CD4-positive, alpha-beta memory T cell (primary cell): ENCODE results near the gene SLC25A18. TPM values are rescaled to one million over a fixed set of nuclear protein-coding genes. Genes with fewer than 3 reads are reported as not detected.

Experiments used
- CTCF ChIA-PET: fragments of 350-600 bp; sonication (Branson Sonifier 250); formaldehyde crosslinking; loops from one replicate; lab custom pipeline; 2021; ENCODE audit warnings: inconsistent platforms; ENCODE audit not compliant: partially characterized antibody; lab: Charles Lee
- POLR2A ChIA-PET: fragments of 350-600 bp; sonication (Branson Sonifier 250); formaldehyde crosslinking; loops from one replicate; lab custom pipeline; 2021; ENCODE audit not compliant: partially characterized antibody; lab: Charles Lee
- DNase-seq, 5 donors: peaks; one replicate each; pipeline versions ENCODE4 v3.0.0 to v3.0.0-alpha.2; 2020 to 2022; ENCODE audit warnings: mixed read lengths in 1 of 5
- H3K27ac ChIP-seq: one replicate; pipeline ENCODE4 v1.7.0; 2013; ENCODE audit warnings: low read depth, low read length
- H3K27me3 ChIP-seq: 2 replicates; pipeline ENCODE4 v1.7.0; 2013; ENCODE audit warnings: mild to moderate bottlenecking, low read length, moderate library complexity; ENCODE audit not compliant: insufficient read depth
- H3K36me3 ChIP-seq: 2 replicates; pipeline ENCODE4 v1.7.0; 2013; ENCODE audit warnings: mild to moderate bottlenecking, low read length, moderate library complexity; ENCODE audit not compliant: insufficient read depth
- H3K4me1 ChIP-seq: 2 replicates; pipeline ENCODE4 v1.7.0; 2013; ENCODE audit warnings: mild to moderate bottlenecking, low read length, moderate library complexity; ENCODE audit not compliant: insufficient read depth
- H3K4me3 ChIP-seq, 2 donors: one replicate each; pipeline ENCODE4 v1.7.0; 2013; ENCODE audit warnings: low read length in 2 of 2, mild to moderate bottlenecking in 1 of 2
- H3K9me3 ChIP-seq, 2 donors: one replicate each; pipeline ENCODE4 v1.7.0; 2013; ENCODE audit warnings: low read length in 2 of 2, control low read depth in 1 of 2; ENCODE audit not compliant: control insufficient read depth in 1 of 2
- H3K27ac Mint-ChIP-seq, 7 donors: one replicate each; pipeline ENCODE4 v1.8.0; 2020 to 2021; ENCODE audit warnings: mixed read lengths in 7 of 7, mild to moderate bottlenecking in 6 of 7, inconsistent platforms in 3 of 7, moderate library complexity in 3 of 7
- H3K27me3 Mint-ChIP-seq, 2 donors: one replicate each; pipeline ENCODE4 v1.8.0; 2020 to 2021; ENCODE audit warnings: mixed read lengths in 2 of 2
- H3K36me3 Mint-ChIP-seq, 2 donors: one replicate each; pipeline ENCODE4 v1.8.0; 2020 to 2021; ENCODE audit warnings: mixed read lengths in 2 of 2, inconsistent platforms in 1 of 2, mild to moderate bottlenecking in 1 of 2
- H3K4me1 Mint-ChIP-seq, 4 donors: one replicate each; pipeline ENCODE4 v1.8.0; 2020 to 2021; ENCODE audit warnings: mixed read lengths in 4 of 4, mild to moderate bottlenecking in 1 of 4
- H3K4me3 Mint-ChIP-seq, 8 donors: one replicate each; pipeline ENCODE4 v1.8.0; 2020 to 2021; ENCODE audit warnings: mixed read lengths in 8 of 8, mild to moderate bottlenecking in 7 of 8, moderate library complexity in 6 of 8, inconsistent platforms in 3 of 8
- H3K9me3 Mint-ChIP-seq, 8 donors: one replicate each; pipeline ENCODE4 v1.8.0; 2020 to 2021; ENCODE audit warnings: mixed read lengths in 8 of 8, mild to moderate bottlenecking in 5 of 8, inconsistent platforms in 3 of 8, moderate library complexity in 1 of 8
- intact Hi-C: fragments of 100-400 bp; cut with micrococcal nuclease; formaldehyde crosslinking; loops from one replicate; pipeline ENCODE4 v1.15.1; 2023
- polyA plus RNA-seq, 2 donors: library from polyadenylated mRNA; unstranded; fragments of 300-500 nt; fragmentation: Illumina TruSeq; gene quantifications; one replicate each; pipeline ENCODE4 v1.2.3, GENCODE V29; 2021
- total RNA-seq, 2 experiments: library from RNA; stranded (reverse); gene quantifications; one replicate each; pipeline ENCODE4 v1.2.3, GENCODE V29; 2021

Gene SLC25A18
- total and polyA plus RNA-seq, 4 experiments from 2014 or later = 0.10 TPM; not detected in 3

DNA sequence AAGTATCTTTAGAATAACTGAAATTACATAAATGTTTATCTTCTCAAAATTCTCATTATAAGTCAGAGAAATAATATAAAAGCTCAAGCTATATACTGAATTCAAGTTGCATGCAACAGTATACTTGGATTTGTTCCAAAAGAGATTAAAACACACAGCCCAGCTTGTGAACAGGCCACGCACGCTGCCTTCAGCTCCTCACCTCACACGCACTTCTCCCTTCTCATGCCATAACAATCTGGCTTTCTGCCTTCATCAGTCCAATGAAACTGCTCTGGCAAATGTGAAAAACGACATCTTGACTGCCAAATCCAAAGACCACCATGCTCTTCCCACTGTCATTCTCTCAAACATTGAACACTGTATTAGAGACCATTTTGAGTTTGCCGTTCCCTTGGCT is 43.2 kb downstream of the SLC25A18 start:
- Histone ChIP-seq H3K27ac (no peak overlapping the region), H3K4me1 (no peaks in the 10 kb centered on the region), H3K9me3 (no peaks in the 10 kb centered on the region), H3K36me3 (peaks cover 33% of the 10 kb centered on the region), H3K27me3 (no peaks in the 10 kb centered on the region), H3K4me3 (no peak overlapping the region)
- peaks cover 0 to 5% (median 5%) of the 10 kb centered on the region in 4 donors for H3K4me1 Mint-ChIP-seq
- H3K4me3 Mint-ChIP-seq = no peak overlapping the region
- no peaks in the 10 kb centered on the region for H3K27me3 Mint-ChIP-seq
- H3K9me3 Mint-ChIP-seq = no peaks in the 10 kb centered on the region
- peaks cover 15 to 28% of the 10 kb centered on the region in 2 donors for H3K36me3 Mint-ChIP-seq
- DNase-seq = no peak
- ChIA-PET CTCF (interaction anchor here (0.5 kb wide), 1 partner anchor 10 kb away, joined by 3 read pairs; no protein-coding TSS in a partner anchor), POLR2A (no interaction called here)
- peak overlapping the region in 1 of 7 donors; percentile 19 for H3K27ac Mint-ChIP-seq
- intact Hi-C loops = no loop called here

DNA sequence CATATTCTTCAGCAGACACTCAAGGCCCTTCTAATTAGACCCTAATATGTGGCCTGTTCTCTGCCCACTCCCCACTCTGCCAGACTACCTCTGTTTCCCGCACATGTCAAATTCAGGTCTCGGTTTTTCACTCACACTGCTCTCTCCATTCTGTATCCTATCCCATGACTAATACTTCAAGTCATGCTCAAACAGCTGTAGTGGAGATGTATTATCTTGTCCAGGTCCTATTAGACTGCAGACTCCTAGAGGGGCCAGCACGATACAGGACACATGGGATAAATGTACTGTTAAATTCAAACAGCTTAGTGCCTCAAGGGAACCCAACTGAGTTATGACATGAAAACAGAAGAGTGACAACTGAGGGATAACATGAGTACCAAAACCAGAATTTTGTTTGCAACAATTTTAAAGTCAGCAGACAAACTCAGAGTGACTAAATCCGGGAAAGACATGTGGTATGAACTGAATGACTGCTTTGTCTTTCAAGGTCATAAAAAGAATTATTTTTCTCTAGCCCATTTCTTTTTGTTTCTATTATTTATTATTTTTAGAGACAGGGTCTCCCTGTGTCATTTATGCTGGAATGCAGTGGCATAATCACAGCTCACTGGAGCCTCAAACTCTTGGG is 44.7 kb downstream of the SLC25A18 start:
- Histone ChIP-seq H3K9me3 (no peaks in the 10 kb centered on the region), H3K27me3 (no peaks in the 10 kb centered on the region), H3K4me3 (no peak overlapping the region), H3K36me3 (peaks cover 48% of the 10 kb centered on the region), H3K4me1 (no peaks in the 10 kb centered on the region), H3K27ac (no peak overlapping the region)
- intact Hi-C loops = no loop called here
- ChIA-PET CTCF (interaction anchor here (0.6 to 1.4 kb wide), 2 partner anchors 12 to 13 kb away, joined by 3 to 4 read pairs; no protein-coding TSS in a partner anchor), POLR2A (no interaction called here)
- H3K27ac Mint-ChIP-seq = peak overlapping the region in 1 of 7 donors; percentile 10
- DNase-seq = no peak
- H3K36me3 Mint-ChIP-seq = peaks cover 28 to 40% of the 10 kb centered on the region in 2 donors
- no peak overlapping the region for H3K4me3 Mint-ChIP-seq
- peaks cover 0 to 7% (median 5%) of the 10 kb centered on the region in 4 donors for H3K4me1 Mint-ChIP-seq
- H3K27me3 Mint-ChIP-seq = no peaks in the 10 kb centered on the region
- H3K9me3 Mint-ChIP-seq = no peaks in the 10 kb centered on the region

DNA sequence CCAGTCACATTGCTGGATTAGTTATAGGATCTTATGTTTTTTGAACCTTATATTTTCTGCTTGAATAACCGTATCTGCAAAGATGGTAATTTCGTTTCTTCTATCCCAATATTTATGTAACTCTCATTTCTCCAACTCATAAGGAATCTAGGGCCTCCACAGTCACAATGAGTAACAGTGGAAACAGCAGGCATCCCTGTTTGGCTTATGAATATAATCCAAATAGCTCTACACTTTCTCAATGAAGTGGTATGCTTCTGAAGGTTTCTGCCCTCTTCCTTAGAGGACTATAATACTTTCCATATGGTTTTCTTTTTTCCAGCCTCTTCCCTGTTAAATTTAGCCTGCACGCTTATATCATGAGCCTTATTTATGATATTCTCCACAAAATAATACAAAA is 48.8 kb downstream of the SLC25A18 start:
- Mint-ChIP-seq H3K9me3 (no peaks in the 10 kb centered on the region), H3K27ac (peak overlapping the region in 2 of 7 donors; percentile 13 to 36), H3K36me3 (peaks cover 29 to 43% of the 10 kb centered on the region in 2 donors), H3K27me3 (no peaks in the 10 kb centered on the region), H3K4me3 (no peak overlapping the region), H3K4me1 (peaks cover 0 to 7% (median 2%) of the 10 kb centered on the region in 4 donors)
- Histone ChIP-seq H3K27ac (no peak overlapping the region), H3K9me3 (no peaks in the 10 kb centered on the region), H3K4me1 (no peaks in the 10 kb centered on the region), H3K4me3 (no peak overlapping the region), H3K27me3 (no peaks in the 10 kb centered on the region), H3K36me3 (peaks cover 43% of the 10 kb centered on the region)
- DNase-seq = no peak
- ChIA-PET POLR2A (no interaction called here), CTCF (no interaction called here)
- intact Hi-C loops = no loop called here

DNA sequence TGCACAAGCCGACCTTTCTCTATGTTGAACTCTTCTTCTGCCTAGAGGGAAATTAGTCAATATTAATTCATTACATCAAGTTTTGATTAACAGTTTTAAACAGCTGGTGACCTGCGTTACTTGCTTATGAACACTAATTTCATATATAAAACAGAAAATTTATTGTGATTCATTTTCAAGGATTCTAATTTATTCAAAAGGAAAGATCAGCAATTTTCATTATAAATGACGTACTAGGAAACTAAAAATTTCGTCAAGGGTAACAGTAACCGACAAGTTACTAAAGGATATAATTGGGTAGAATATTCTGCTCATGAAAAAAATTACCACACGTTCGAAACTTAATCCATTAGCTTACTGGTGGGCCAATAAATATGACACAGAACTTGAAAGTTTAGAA is 50.0 kb downstream of the SLC25A18 start:
- H3K36me3 Mint-ChIP-seq = peaks cover 29 to 47% of the 10 kb centered on the region in 2 donors
- DNase-seq = no peak
- Histone ChIP-seq H3K4me3 (no peak overlapping the region), H3K4me1 (no peaks in the 10 kb centered on the region), H3K36me3 (peaks cover 36% of the 10 kb centered on the region), H3K27ac (no peak overlapping the region), H3K27me3 (no peaks in the 10 kb centered on the region), H3K9me3 (no peaks in the 10 kb centered on the region)
- no peak overlapping the region for H3K4me3 Mint-ChIP-seq
- ChIA-PET POLR2A (no interaction called here), CTCF (no interaction called here)
- no peaks in the 10 kb centered on the region for H3K27me3 Mint-ChIP-seq
- H3K9me3 Mint-ChIP-seq = no peaks in the 10 kb centered on the region
- intact Hi-C loops = no loop called here
- H3K27ac Mint-ChIP-seq = no peak overlapping the region
- peaks cover 0 to 7% (median 2%) of the 10 kb centered on the region in 4 donors for H3K4me1 Mint-ChIP-seq

DNA sequence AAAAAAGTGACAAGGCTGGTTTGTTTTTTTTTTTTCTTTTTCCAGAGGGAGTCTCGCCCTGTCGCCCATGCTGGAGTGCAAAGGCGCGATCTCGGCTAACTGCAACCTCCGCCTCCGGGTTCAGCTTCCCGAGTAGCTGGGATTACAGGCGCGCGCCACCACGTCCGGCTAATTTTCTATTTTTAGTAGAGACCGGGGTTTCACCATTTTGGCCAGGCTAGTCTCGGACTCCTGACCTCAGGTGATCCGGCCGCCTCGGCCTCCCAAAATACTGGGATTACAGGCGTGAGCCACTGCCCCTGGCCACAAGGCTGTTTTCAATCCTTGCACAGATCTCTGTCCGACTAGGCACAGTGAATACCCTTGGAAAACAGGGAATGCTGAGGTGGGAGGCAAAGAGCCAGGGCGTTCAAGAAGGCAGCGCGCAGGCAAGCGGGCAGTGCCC is 64.7 kb downstream of the SLC25A18 start:
- Mint-ChIP-seq H3K4me3 (peak overlapping the region; percentile 95 to 99 (median 97)), H3K27ac (peak overlapping the region; percentile 96 to 99 (median 98)), H3K4me1 (peaks cover 12 to 48% (median 28%) of the 10 kb centered on the region in 4 donors), H3K9me3 (peaks cover 0 to 1% (median 0%) of the 10 kb centered on the region in 8 donors), H3K36me3 (peaks cover 4 to 30% of the 10 kb centered on the region in 2 donors), H3K27me3 (no peaks in the 10 kb centered on the region)
- Histone ChIP-seq H3K27ac (peak overlapping the region; percentile 95), H3K36me3 (peaks cover 7% of the 10 kb centered on the region), H3K4me3 (peak overlapping the region; percentile 80 to 95), H3K4me1 (peaks cover 50% of the 10 kb centered on the region), H3K9me3 (no peaks in the 10 kb centered on the region), H3K27me3 (no peaks in the 10 kb centered on the region)
- intact Hi-C loops = loop anchor here (1.0 kb wide), 1 partner anchor 10 kb away; the partner anchor contains the start of gene BCL2L13
- POLR2A ChIA-PET = interaction anchor here (4.0 kb wide), 1 partner anchor 11 kb away, joined by 13 read pairs; the partner anchor contains the start of gene BCL2L13
- CTCF ChIA-PET = no interaction called here
- peak in 1 of 5 donors; percentile 33 for DNase-seq

DNA sequence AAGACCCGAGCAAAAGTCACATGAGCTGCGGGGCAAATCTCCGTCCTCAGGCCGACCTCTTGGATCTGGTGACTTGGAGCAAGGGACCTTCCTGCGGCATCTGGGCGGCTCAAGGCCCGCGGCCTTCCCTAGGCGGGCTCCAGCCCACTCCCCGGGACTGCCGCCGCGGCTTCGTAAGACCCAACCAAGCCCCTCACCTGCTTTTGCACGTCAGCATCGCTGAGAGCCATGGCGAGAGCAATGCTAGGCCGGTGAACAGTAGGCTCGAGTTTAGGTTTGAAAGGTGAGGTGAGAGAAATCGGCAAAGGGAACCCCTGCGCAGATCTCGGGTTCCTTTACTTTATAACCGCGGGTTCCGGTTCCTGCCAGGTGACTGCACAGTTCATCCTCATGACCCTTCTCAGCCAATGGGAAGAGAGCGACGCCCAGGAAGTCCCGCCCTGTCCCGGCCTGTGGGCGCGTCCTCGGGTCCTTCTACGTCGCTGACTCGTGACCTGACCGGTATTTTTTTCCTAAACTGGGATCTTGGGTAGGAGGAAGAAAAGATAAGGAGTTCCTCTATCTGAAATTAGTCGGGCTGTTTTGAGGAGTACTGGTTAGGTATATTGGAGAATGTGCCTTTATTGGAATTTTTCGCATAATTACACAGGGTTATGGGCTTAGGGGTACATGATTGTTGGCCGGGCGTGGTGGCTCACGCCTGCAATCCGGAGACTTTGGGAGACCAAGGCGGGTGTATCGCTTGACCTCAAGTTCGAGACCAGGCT is 65.3 kb downstream of the SLC25A18 start, which contains the start of gene ATP6V1E1:
ATP6V1E1 (minus strand) TSS at position 344 of the 767 bp plus-strand sequence; CDS start at position 230, 114 bp downstream.
- Histone ChIP-seq H3K27ac (peak within 1 kb of the TSS; percentile 95), H3K4me3 (peak within 1 kb of the TSS; percentile 80 to 95), H3K36me3 (peaks cover 7% of the 10 kb centered on the region), H3K4me1 (peaks cover 49% of the 10 kb centered on the region), H3K27me3 (no peaks in the 10 kb centered on the region), H3K9me3 (no peaks in the 10 kb centered on the region)
- ChIA-PET POLR2A (interaction anchor here (4.0 kb wide), 1 partner anchor 10 kb away, joined by 13 read pairs; the partner anchor contains the start of gene BCL2L13), CTCF (no interaction called here)
- H3K9me3 Mint-ChIP-seq = peaks cover 0 to 1% (median 0%) of the 10 kb centered on the region in 8 donors
- H3K4me1 Mint-ChIP-seq = peaks cover 9 to 44% (median 25%) of the 10 kb centered on the region in 4 donors
- DNase-seq = peak; percentile 93 to 97 (median 94)
- H3K27ac Mint-ChIP-seq = peak within 1 kb of the TSS; percentile 96 to 99 (median 98)
- H3K27me3 Mint-ChIP-seq = no peaks in the 10 kb centered on the region
- H3K4me3 Mint-ChIP-seq = peak within 1 kb of the TSS; percentile 95 to 99 (median 97)
- intact Hi-C loops = loop anchor here (1.0 kb wide), 1 partner anchor 10 kb away; the partner anchor contains the start of gene BCL2L13
- H3K36me3 Mint-ChIP-seq = peaks cover 4 to 25% of the 10 kb centered on the region in 2 donors
